Ishikawa (cell line): ENCODE measurements around the gene ARID1B.

ENCODE experiments used
- CEBPB ChIP-seq: IDR thresholded peaks from 2 replicates; pipeline ENCODE4 v1.6.1; 2012
- CREB1 ChIP-seq: IDR thresholded peaks from 2 replicates; pipeline ENCODE4 v1.6.1; 2012; ENCODE audit warnings: low read depth
- EGR1 ChIP-seq: IDR thresholded peaks from 2 replicates; pipeline ENCODE4 v1.6.1; 2012
- EP300 ChIP-seq: IDR thresholded peaks from 2 replicates; pipeline ENCODE4 v1.6.1; 2012; ENCODE audit warnings: borderline replicate concordance
- FOXM1 ChIP-seq: IDR thresholded peaks from 2 replicates; pipeline ENCODE4 v1.6.1; 2012; ENCODE audit warnings: low read depth, borderline replicate concordance
- NFIC ChIP-seq: IDR thresholded peaks from 2 replicates; pipeline ENCODE4 v1.6.1; 2012
- RAD21 ChIP-seq: IDR thresholded peaks from 2 replicates; pipeline ENCODE4 v1.6.1; 2012; ENCODE audit warnings: low read depth
- TAF1 ChIP-seq: IDR thresholded peaks from 2 replicates; pipeline ENCODE4 v1.6.1; 2012; ENCODE audit warnings: low read depth, mild to moderate bottlenecking
- TCF12 ChIP-seq: IDR thresholded peaks from 2 replicates; pipeline ENCODE4 v1.6.1; 2012; ENCODE audit warnings: low read depth
- TEAD4 ChIP-seq: IDR thresholded peaks from 2 replicates; pipeline ENCODE4 v1.6.1; 2012
- USF1 ChIP-seq: IDR thresholded peaks from 2 replicates; pipeline ENCODE4 v1.6.1; 2012
- YY1 ChIP-seq: IDR thresholded peaks from 2 replicates; pipeline ENCODE4 v1.6.1; 2012; ENCODE audit warnings: low read depth
- ZBTB7A ChIP-seq: IDR thresholded peaks from 2 replicates; pipeline ENCODE4 v1.6.1; 2012; ENCODE audit warnings: low read depth
- TF ChIP-seq, protein P1 (sequence below): IDR thresholded peaks from 2 replicates; pipeline ENCODE4 v1.6.1; 2012
- TF ChIP-seq, protein P2 (sequence below): IDR thresholded peaks from 2 replicates; pipeline ENCODE4 v1.6.1; 2012; ENCODE audit warnings: low read depth, mild to moderate bottlenecking

Gene ARID1B

GRCh38 chr6:156833755-156834154, 56.6 kb downstream of the ARID1B start:
- TF ChIP-seq YY1, result no peak
- TF ChIP-seq, protein P1, sequence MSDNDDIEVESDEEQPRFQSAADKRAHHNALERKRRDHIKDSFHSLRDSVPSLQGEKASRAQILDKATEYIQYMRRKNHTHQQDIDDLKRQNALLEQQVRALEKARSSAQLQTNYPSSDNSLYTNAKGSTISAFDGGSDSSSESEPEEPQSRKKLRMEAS, result no peak
- no peak for TF ChIP-seq RAD21
- no peak for TF ChIP-seq ZBTB7A
- TF ChIP-seq TAF1, result no peak
- no peak for TF ChIP-seq USF1
- no peak for TF ChIP-seq CEBPB
- TF ChIP-seq TEAD4, result no peak
- TF ChIP-seq TCF12, result no peak

DNA sequence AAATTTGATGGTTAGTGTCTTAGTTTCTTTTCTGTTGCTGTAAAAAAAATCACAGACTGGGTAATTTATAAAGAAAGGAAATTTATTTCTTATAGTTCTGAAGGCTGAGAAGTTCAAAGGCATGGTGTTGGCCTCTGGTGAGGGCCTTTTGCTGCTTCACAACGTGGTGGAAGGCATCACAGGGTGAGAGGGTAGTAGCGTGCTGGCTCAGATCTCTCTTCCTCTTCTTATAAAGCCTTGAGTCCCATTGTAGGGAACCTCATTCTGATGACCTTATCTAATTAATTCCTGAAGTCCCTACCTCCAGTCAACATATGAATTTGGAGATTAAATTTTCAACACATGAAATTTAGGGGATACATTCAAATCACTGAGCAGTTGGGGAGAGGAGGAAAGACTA, 62.0 kb downstream of the ARID1B start:
- TF ChIP-seq TCF12 (no peak), EGR1 (no peak), EP300 (no peak), YY1 (no peak), CREB1 (no peak), RAD21 (no peak), TAF1 (no peak), ZBTB7A (no peak), FOXM1 (no peak), CEBPB (no peak), USF1 (no peak)
- TF ChIP-seq, protein P1, result no peak
- TF ChIP-seq, protein P2, sequence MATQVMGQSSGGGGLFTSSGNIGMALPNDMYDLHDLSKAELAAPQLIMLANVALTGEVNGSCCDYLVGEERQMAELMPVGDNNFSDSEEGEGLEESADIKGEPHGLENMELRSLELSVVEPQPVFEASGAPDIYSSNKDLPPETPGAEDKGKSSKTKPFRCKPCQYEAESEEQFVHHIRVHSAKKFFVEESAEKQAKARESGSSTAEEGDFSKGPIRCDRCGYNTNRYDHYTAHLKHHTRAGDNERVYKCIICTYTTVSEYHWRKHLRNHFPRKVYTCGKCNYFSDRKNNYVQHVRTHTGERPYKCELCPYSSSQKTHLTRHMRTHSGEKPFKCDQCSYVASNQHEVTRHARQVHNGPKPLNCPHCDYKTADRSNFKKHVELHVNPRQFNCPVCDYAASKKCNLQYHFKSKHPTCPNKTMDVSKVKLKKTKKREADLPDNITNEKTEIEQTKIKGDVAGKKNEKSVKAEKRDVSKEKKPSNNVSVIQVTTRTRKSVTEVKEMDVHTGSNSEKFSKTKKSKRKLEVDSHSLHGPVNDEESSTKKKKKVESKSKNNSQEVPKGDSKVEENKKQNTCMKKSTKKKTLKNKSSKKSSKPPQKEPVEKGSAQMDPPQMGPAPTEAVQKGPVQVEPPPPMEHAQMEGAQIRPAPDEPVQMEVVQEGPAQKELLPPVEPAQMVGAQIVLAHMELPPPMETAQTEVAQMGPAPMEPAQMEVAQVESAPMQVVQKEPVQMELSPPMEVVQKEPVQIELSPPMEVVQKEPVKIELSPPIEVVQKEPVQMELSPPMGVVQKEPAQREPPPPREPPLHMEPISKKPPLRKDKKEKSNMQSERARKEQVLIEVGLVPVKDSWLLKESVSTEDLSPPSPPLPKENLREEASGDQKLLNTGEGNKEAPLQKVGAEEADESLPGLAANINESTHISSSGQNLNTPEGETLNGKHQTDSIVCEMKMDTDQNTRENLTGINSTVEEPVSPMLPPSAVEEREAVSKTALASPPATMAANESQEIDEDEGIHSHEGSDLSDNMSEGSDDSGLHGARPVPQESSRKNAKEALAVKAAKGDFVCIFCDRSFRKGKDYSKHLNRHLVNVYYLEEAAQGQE, result no peak

GRCh38 chr6:156839591-156840001, 62.4 kb downstream of the ARID1B start:
- TF ChIP-seq, protein P2, result no peak
- no peak for TF ChIP-seq TEAD4
- TF ChIP-seq RAD21, result no peak
- TF ChIP-seq CEBPB, result no peak
- no peak for TF ChIP-seq CREB1
- TF ChIP-seq ZBTB7A, result no peak
- no peak for TF ChIP-seq TCF12
- TF ChIP-seq, protein P1, result no peak
- TF ChIP-seq EGR1, result no peak
- TF ChIP-seq EP300, result no peak
- TF ChIP-seq USF1, result no peak
- TF ChIP-seq NFIC, result no peak

DNA sequence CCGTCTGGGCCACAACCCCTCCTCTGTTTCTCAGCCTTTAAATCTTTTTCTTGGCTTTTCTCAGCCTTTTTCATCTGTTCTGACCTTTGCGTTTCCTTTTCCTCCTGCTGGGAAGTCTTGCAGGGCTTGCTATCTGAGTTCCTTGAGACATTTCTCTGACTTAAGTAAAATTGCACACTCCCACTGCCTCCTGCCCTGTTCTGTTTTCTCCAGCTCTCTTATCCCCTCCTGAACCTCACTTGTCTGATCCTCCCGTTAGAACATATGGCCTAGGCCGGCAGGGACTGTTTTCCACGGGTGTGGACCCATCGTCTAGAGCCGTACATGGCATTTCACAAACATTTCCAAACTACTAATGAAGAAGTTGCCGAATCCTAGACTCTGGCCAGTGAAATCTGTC, 63.0 kb downstream of the ARID1B start:
- no peak for TF ChIP-seq RAD21
- no peak for TF ChIP-seq EGR1
- TF ChIP-seq, protein P2, result no peak
- no peak for TF ChIP-seq TEAD4
- no peak for TF ChIP-seq FOXM1
- no peak for TF ChIP-seq CEBPB
- no peak for TF ChIP-seq NFIC
- no peak for TF ChIP-seq CREB1
